K562 (cell line): ENCODE measurements around the gene ANKRD60. TPM values are rescaled to one million over a fixed set of nuclear protein-coding genes. Genes with fewer than 3 reads are reported as not detected.

Experiments
- ATAC-seq: fragments of 200-7000 bp; cut with Tn5 transposase; 3 replicates; pipeline ENCODE4 v1.9.1; 2020; ENCODE audit warnings: moderate library complexity
- BruUV-seq: library from RNA; stranded (reverse); fragments of 400-500 nt; replicated peaks from 2 replicates; lab custom pipeline; 2021; lab: Mats Ljungman, UMichigan
- CTCF ChIA-PET: fragments of 300-600 bp; formaldehyde crosslinking; extraction: SDS; loops from one replicate; lab custom pipeline; 2021; ENCODE audit warnings: low intra/inter-chr PET ratio; lab: Yijun Ruan, JAX
- POLR2A ChIA-PET: fragments of 300-600, 350-650 bp; sonication (Branson Sonifier 250); formaldehyde crosslinking; extraction: SDS; loops from one replicate; lab custom pipeline; 2021; ENCODE audit warnings: antibody characterized with exemption, inconsistent platforms; lab: Yijun Ruan, JAX
- DNase-seq, 4 experiments: peaks; one replicate each; pipeline versions ENCODE4 v3.0.0 to v3.0.0-alpha.2; 2011 to 2018; ENCODE audit warnings: low spot score in 3 of 4, mixed read lengths in 3 of 4; ENCODE audit errors: extremely low read depth in 1 of 4
- FAIRE-seq: peaks from 2 replicates; lab custom pipeline; 2011; peaks lifted over from hg19 to GRCh38; lab: Jason Lieb, UNC
- H2AFZ ChIP-seq: 2 replicates; pipeline ENCODE4 v1.6.0; 2011; ENCODE audit warnings: low read depth, low read length, control low read depth, inconsistent platforms
- H3K27ac ChIP-seq: fragments of 200-600 bp; 3 replicates; pipeline ENCODE4 v1.8.0; 2011; ENCODE audit warnings: low read depth, mild to moderate bottlenecking, control low read depth, inconsistent platforms, low read length, moderate library complexity, mixed read lengths; ENCODE audit errors: extremely low read depth
- H3K27me3 ChIP-seq, 2 experiments: fragments of 300-600 bp in 1 of 2; 2 replicates in 1 of 2; 3 replicates in 1 of 2; pipeline versions ENCODE4 v1.6.0 to v1.8.0; 2011; ENCODE audit warnings: inconsistent platforms in 2 of 2, low read length in 2 of 2, mild to moderate bottlenecking in 1 of 2, mixed read lengths in 1 of 2, moderate library complexity in 1 of 2; ENCODE audit not compliant: control insufficient read depth in 2 of 2, insufficient read depth in 2 of 2
- H3K36me3 ChIP-seq: fragments of 300-600 bp; 3 replicates; pipeline ENCODE4 v1.8.0; 2011; ENCODE audit warnings: mild to moderate bottlenecking, low read length, inconsistent platforms; ENCODE audit not compliant: control insufficient read depth, insufficient read depth
- H3K4me1 ChIP-seq, 2 experiments: fragments of 200-600 bp in 1 of 2; replicated peaks in 1 of 2; 2 replicates in 1 of 2; 3 replicates in 1 of 2; pipeline versions ENCODE4 v1.5.1 to v1.8.0; 2011; ENCODE audit warnings: inconsistent platforms in 2 of 2, low read length in 2 of 2, mild to moderate bottlenecking in 1 of 2, mixed read lengths in 1 of 2, moderate library complexity in 1 of 2; ENCODE audit not compliant: control insufficient read depth in 2 of 2, insufficient read depth in 2 of 2
- H3K4me2 ChIP-seq: 2 replicates; pipeline ENCODE4 v1.6.1; 2011; ENCODE audit warnings: low read length, control low read depth, inconsistent platforms, mixed read lengths; ENCODE audit not compliant: insufficient read depth
- H3K4me3 ChIP-seq: fragments of 200-600 bp; sonication (generic), shearing (Covaris generic); 2 replicates; pipeline ENCODE4 v1.5.1; 2016; ENCODE audit warnings: control low read depth, inconsistent platforms
- H3K79me2 ChIP-seq: fragments of 200-600 bp; 3 replicates; pipeline ENCODE4 v1.8.0; 2011; ENCODE audit warnings: low read length, inconsistent platforms; ENCODE audit not compliant: control insufficient read depth, insufficient read depth
- H3K9ac ChIP-seq, 2 experiments: 2 replicates each; pipeline versions ENCODE4 v1.6.0 to v1.6.1; 2011; ENCODE audit warnings: low read depth in 2 of 2, low read length in 2 of 2, control low read depth in 1 of 2, inconsistent platforms in 1 of 2, mild to moderate bottlenecking in 1 of 2, mixed read lengths in 1 of 2; ENCODE audit not compliant: insufficient read depth in 1 of 2
- H3K9me1 ChIP-seq: one replicate; pipeline ENCODE4 v1.6.0; 2011; ENCODE audit warnings: inconsistent platforms, mild to moderate bottlenecking, low read length, moderate library complexity; ENCODE audit not compliant: control insufficient read depth, insufficient read depth
- H3K9me3 ChIP-seq: replicated peaks from 2 replicates; pipeline ENCODE4 v1.5.1; 2011; ENCODE audit warnings: low read depth, low read length, inconsistent platforms; ENCODE audit not compliant: control insufficient read depth, insufficient read depth
- H4K20me1 ChIP-seq: replicated peaks from 2 replicates; pipeline ENCODE4 v1.6.1; 2011; ENCODE audit warnings: low read length, inconsistent platforms, mixed read lengths; ENCODE audit not compliant: control insufficient read depth, insufficient read depth
- CGGBP1 ChIP-seq: fragments of 250-450 bp; sonication (Bioruptor Pico); IDR thresholded peaks from 2 replicates; pipeline ENCODE4 v1.9.0; 2021; ENCODE audit warnings: mild to moderate bottlenecking
- SMAD2 ChIP-seq: fragments of 150-350 bp; IDR thresholded peaks from 2 replicates; pipeline ENCODE4 v1.6.1; 2014; ENCODE audit warnings: low read depth, mild to moderate bottlenecking, low read length
- WGBS: fragments of 100-300 bp; shearing (Covaris generic); methylation state at CpG from one replicate; pipeline ENCODE4 v1.1.6; 2016; ENCODE audit warnings: low coverage, mixed read lengths; ENCODE audit not compliant: insufficient coverage; ENCODE audit errors: missing lambda C conversion rate; 5-methylcytosine and 5-hydroxymethylcytosine counted together
- in situ Hi-C: fragments of 300-500 bp; cut with MboI; formaldehyde crosslinking; loops from 4 replicates; pipeline ENCODE4 v1.15.0; 2018; ENCODE audit warnings: inconsistent platforms, mixed read lengths
- intact Hi-C: fragments of 100-400 bp; cut with micrococcal nuclease; formaldehyde crosslinking; loops from 2 replicates; pipeline ENCODE4 v1.14.2; 2022
- polyA plus RNA-seq, 8 experiments: library from polyadenylated mRNA; depleted of rRNA in 4 of 8; stranded (reverse) in 5 of 8; unstranded in 3 of 8; fragments of >200 nt; fragmentation: Nextera tagmentation in 2 of 8; fragmentation: Illumina TruSeq in 1 of 8; extraction: Ambion mirVana in 2 of 8; extraction: Trizol in 1 of 8; gene quantifications; 2 replicates each; pipeline versions ENCODE4 v1.2.1 to v1.2.3, GENCODE V29; 2011 to 2014; ENCODE audit warnings: inconsistent platforms in 1 of 8, missing spikeins in 1 of 8
- total RNA-seq, 7 experiments: library from RNA; depleted of rRNA in 6 of 7; stranded (reverse); fragments of >200 nt in 6 of 7; fragmentation: Illumina TruSeq in 2 of 7; extraction: Trizol in 2 of 7; gene quantifications; 2 replicates each; pipeline versions ENCODE4 v1.2.1 to v1.2.3, GENCODE V29; 2011 to 2021; ENCODE audit warnings: low replicate concordance in 1 of 7
- TF ChIP-seq, protein P1 (sequence below): fragments of 250-450 bp; sonication (Bioruptor Pico); IDR thresholded peaks from 2 replicates; pipeline ENCODE4 v1.5.0; 2021

The ANKRD60 gene
- total and polyA plus RNA-seq, 9 of the 15 experiments (the other 6 are each of a cell fraction or from before 2014, with no cell fraction given), result not detected

GRCh38 chr20:58198901-58199355 lies 29.5 kb downstream of the ANKRD60 start:
- peaks cover 21 to 37% of the 10 kb centered on the region in 2 experiments; a peak in 3 of 5 replicates for H3K27me3 ChIP-seq
- H3K79me2 ChIP-seq, result no peaks in the 10 kb centered on the region
- no TSS peak for BruUV-seq
- CTCF ChIA-PET, result interaction anchor here (0.7 kb wide), 1 partner anchor 9 kb away, joined by 4 read pairs; no protein-coding TSS in a partner anchor
- H3K9me3 ChIP-seq, result no peaks in the 10 kb centered on the region
- no peaks in the 10 kb centered on the region for H3K9me1 ChIP-seq
- H3K27ac ChIP-seq, result no peak overlapping the region
- DNase-seq (no peak), ATAC-seq (no peak)
- 0% methylated on average over 8 of the region's 9 CpGs for WGBS
- no peak overlapping the region for H3K4me3 ChIP-seq
- no peak overlapping the region for H2AFZ ChIP-seq
- no peaks in the 10 kb centered on the region for H3K36me3 ChIP-seq
- peaks cover 0 to 3% of the 10 kb centered on the region in 2 experiments; a peak in 1 of 5 replicates for H3K4me1 ChIP-seq
- intact Hi-C loops (no loop called here), in situ Hi-C loops (no loop called here)
- 0 out of 2 replicates have a peak, but pooled peaks cover 5% of the 10 kb centered on the region for H4K20me1 ChIP-seq
- POLR2A ChIA-PET, result no interaction called here
- H3K4me2 ChIP-seq, result no peak overlapping the region
- no peak overlapping the region for H3K9ac ChIP-seq
- TF ChIP-seq SMAD2 (no peak), CGGBP1 (CRISPR knock-in tag) (no peak)
- TF ChIP-seq, protein P1, sequence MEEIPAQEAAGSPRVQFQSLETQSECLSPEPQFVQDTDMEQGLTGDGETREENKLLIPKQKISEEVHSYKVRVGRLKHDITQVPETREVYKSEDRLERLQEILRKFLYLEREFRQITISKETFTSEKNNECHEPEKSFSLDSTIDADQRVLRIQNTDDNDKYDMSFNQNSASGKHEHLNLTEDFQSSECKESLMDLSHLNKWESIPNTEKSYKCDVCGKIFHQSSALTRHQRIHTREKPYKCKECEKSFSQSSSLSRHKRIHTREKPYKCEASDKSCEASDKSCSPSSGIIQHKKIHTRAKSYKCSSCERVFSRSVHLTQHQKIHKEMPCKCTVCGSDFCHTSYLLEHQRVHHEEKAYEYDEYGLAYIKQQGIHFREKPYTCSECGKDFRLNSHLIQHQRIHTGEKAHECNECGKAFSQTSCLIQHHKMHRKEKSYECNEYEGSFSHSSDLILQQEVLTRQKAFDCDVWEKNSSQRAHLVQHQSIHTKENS, result no peak
- TF ChIP-seq, all 486 proteins: peak for 0
- FAIRE-seq, result no peak
